Mucosa of descending colon (tissue), 3 donors: ENCODE data around the gene PER2. TPM values are rescaled to one million over a fixed set of nuclear protein-coding genes. Genes with fewer than 3 reads are reported as not detected.
"Not testable (repeated sequence)": the region's sequence is repeated elsewhere in the genome, so short reads cannot be mapped to it uniquely, and the experiment has no call there.

Experiments
- ATAC-seq: fragments of 200-7000 bp; cut with Tn5 transposase; one replicate; pipeline ENCODE4 v1.9.1; 2020; ENCODE audit warnings: mild to moderate bottlenecking, moderate library complexity
- DNase-seq, 3 donors: peaks; one replicate each; pipeline ENCODE4 v3.0.0-alpha.2; 2020
- H3K36me3 ChIP-seq: fragments of 200-600 bp; one replicate; pipeline ENCODE4 v1.8.0; 2021; ENCODE audit warnings: low read depth, mild to moderate bottlenecking
- H3K4me1 ChIP-seq: fragments of 200-600 bp; one replicate; pipeline ENCODE4 v1.8.0; 2021; ENCODE audit warnings: low read depth, mild to moderate bottlenecking
- H3K4me3 ChIP-seq: fragments of 200-600 bp; one replicate; pipeline ENCODE4 v1.8.0; 2021; ENCODE audit warnings: mild to moderate bottlenecking
- H3K9me3 ChIP-seq: fragments of 200-600 bp; one replicate; pipeline ENCODE4 v1.8.0; 2021; ENCODE audit warnings: mild to moderate bottlenecking
- intact Hi-C, 2 donors: fragments of 100-400 bp; cut with DNase I in 1 of 2; cut with micrococcal nuclease in 1 of 2; formaldehyde crosslinking; loops; one replicate each; pipeline versions ENCODE4 v1.11.0 to v1.11.1; 2022; cut with DNase I, micrococcal nuclease
- total RNA-seq, 3 donors: library from RNA; stranded (reverse); fragmentation: NEBNext Ultra II Directional in 2 of 3; extraction: Animal tissue kit (Norgen Biotek cat#: 25700) in 2 of 3; gene quantifications; one replicate each; pipeline versions ENCODE4 v1.2.1 to v1.2.4, GENCODE V29; 2021 to 2023
- TF ChIP-seq, protein P1 (sequence below): fragments of 200-600 bp; IDR thresholded peaks from one replicate; pipeline ENCODE4 v1.8.0; 2022; ENCODE audit warnings: antibody characterized with exemption, mild to moderate bottlenecking
- donor health status: DM: no; HTN: no; CAD: no; lungs with moderate emphysema.
- donor health status: DM: no; HTN: no; CAD: no.
- donor health status: DM: no; HTN: yes; CAD: no.

The PER2 gene
- total RNA-seq, 3 donors from 2014 or later: 22.6 to 26.8 (median 22.6) TPM

DNA sequence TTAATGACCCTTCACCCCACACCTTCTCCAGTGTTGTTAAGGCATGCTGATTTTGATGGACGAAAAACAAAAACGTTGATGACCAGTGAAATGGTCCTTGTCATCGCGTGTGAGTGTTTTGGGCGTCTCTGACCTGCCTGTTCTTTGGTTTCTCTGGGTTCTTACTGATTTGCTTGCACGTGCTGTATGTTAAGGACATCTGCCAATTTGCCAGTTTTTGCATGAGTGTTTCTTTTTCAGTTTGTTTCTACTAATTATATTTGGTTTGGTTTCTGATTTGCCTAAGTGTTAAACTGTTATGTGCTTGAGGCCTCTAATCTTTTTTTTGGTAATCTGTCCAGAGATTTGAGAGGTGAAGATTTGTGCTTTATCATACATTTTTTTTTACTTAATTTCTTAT lies 46.5 kb upstream of the PER2 start:
- DNase-seq (no peak), ATAC-seq (no peak)
- H3K4me3 ChIP-seq: no peak overlapping the region
- no peaks in the 10 kb centered on the region for H3K4me1 ChIP-seq
- intact Hi-C loops: loop anchor here in 1 of 2 donors (10.0 kb wide), 1 partner anchor 80 kb away; no protein-coding TSS in a partner anchor
- no peaks in the 10 kb centered on the region for H3K36me3 ChIP-seq
- no peaks in the 10 kb centered on the region for H3K9me3 ChIP-seq
- TF ChIP-seq, protein P1, sequence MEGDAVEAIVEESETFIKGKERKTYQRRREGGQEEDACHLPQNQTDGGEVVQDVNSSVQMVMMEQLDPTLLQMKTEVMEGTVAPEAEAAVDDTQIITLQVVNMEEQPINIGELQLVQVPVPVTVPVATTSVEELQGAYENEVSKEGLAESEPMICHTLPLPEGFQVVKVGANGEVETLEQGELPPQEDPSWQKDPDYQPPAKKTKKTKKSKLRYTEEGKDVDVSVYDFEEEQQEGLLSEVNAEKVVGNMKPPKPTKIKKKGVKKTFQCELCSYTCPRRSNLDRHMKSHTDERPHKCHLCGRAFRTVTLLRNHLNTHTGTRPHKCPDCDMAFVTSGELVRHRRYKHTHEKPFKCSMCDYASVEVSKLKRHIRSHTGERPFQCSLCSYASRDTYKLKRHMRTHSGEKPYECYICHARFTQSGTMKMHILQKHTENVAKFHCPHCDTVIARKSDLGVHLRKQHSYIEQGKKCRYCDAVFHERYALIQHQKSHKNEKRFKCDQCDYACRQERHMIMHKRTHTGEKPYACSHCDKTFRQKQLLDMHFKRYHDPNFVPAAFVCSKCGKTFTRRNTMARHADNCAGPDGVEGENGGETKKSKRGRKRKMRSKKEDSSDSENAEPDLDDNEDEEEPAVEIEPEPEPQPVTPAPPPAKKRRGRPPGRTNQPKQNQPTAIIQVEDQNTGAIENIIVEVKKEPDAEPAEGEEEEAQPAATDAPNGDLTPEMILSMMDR: no peak

DNA sequence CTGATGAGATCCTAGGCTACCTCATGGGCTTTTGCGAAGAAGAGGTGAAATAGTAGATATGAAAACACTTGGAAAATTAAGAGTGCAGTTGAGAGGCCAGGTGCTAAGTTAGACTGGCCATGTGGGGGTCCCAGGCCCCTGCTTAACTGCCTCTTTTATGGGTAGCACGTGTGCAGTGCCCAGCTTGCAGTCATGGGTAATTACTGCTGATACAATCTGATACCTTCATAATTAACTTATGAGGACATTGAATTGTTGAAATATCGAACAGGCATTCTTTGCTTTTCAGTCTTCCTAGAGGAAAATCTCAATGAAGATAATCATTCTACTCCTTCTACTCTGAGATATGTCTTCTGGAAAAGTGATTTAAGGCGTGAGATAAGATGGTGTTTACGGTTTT lies 43.5 kb upstream of the PER2 start:
- DNase-seq (no peak), ATAC-seq (no peak)
- intact Hi-C loops: loop anchor here in 1 of 2 donors (10.0 kb wide), 1 partner anchor 77 kb away; no protein-coding TSS in a partner anchor
- TF ChIP-seq, protein P1: no peak
- H3K4me1 ChIP-seq: no peaks in the 10 kb centered on the region
- no peaks in the 10 kb centered on the region for H3K9me3 ChIP-seq
- no peaks in the 10 kb centered on the region for H3K36me3 ChIP-seq
- no peak overlapping the region for H3K4me3 ChIP-seq

DNA sequence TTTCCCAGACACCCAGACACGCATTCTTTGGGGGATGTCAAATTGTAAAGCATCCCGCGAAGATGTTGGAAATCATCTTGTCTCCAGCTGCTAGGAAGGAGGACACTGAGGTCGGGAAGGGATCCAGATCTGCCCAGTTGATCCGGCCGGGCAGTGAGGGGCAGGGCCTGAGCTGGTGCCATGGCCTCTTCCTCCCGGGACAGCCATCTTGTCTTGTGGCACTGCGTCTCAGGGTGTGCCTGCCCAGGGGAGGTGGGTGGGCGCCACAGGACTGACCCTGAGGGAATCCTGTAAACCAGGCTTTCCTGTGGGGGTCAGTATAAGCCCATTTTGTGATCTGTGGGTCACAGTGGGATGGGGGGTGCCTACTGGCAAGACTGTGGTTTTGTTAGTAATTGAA lies 42.0 kb upstream of the PER2 start:
- TF ChIP-seq, protein P1: no peak
- Histone ChIP-seq H3K4me1 (no peaks in the 10 kb centered on the region), H3K4me3 (no peak overlapping the region), H3K9me3 (no peaks in the 10 kb centered on the region), H3K36me3 (no peaks in the 10 kb centered on the region)
- ATAC-seq (no peak), DNase-seq (no peak)
- intact Hi-C loops: loop anchor here in 1 of 2 donors (10.0 kb wide), 1 partner anchor 76 kb away; no protein-coding TSS in a partner anchor

DNA sequence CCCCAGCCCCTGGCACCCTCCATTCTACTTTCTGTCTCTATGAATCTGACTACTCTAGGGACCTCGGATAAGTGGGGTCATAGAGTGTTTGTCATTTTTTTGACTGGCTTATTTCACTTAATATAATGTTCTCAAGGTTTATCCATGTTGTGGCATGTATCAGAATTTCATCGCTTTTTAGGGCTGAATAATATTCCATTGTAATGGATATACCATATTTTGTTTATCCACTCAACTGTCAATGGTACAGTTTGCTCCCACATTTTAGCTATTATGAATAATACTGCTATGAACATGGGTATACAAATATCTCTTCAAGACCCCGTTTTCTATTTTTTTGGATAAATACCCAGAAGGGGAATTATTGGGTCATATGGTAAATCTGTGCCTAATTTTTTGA lies 39.3 kb upstream of the PER2 start:
- intact Hi-C loops: no loop called here
- Histone ChIP-seq H3K4me1 (no peaks in the 10 kb centered on the region), H3K36me3 (no peaks in the 10 kb centered on the region), H3K9me3 (no peaks in the 10 kb centered on the region), H3K4me3 (no peak overlapping the region)
- TF ChIP-seq, protein P1: no peak
- no peak for DNase-seq
- no peak for ATAC-seq

DNA sequence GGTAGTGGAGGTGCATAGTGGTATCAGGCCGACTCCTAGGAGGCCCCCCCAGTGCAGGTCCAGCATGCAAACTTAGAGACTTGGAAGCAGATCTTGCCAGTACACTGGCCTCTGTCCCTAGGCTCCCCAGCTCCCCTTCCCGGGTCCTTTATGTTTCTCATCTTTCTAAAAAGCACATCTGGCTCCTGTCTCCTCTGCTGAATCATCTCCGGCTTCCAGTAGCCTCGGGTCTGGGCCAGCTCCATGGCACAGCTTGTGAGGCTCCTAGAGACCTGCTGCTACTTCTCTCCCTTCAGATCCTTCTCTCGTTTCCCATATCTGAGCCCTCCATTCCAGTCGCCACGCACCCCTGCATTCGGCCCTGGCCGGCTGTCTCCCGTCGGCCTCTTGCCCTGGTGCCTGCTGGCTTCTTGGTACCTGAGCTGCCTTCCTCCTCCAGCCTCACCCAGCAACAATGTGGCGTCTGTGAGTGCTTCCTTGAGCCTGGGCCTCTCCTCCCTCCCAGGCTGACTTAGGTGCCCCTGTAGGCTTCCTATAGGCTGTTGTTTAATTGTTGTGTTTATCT lies 38.5 kb upstream of the PER2 start:
- H3K9me3 ChIP-seq: no peaks in the 10 kb centered on the region
- no peaks in the 10 kb centered on the region for H3K4me1 ChIP-seq
- no peaks in the 10 kb centered on the region for H3K36me3 ChIP-seq
- TF ChIP-seq, protein P1: no peak
- H3K4me3 ChIP-seq: no peak overlapping the region
- intact Hi-C loops: no loop called here
- DNase-seq (no peak), ATAC-seq (no peak)

DNA sequence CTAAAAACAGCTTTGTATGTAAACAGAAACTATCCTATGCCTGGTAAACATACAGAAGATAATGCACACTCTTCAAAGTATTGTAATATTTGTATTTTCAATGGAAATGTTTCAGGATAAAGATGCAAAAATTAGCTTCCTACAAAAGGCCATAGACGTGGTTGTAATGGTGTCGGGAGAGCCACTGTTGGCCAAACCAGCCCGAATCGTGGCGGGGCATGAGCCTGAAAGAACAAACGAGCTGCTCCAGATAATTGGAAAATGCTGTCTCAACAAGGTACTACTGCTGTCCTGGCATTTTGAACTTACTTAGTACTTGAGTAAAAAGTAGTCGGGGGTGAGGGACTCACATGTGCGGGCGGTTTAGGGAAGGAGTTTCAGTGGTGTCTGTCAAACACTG lies 37.3 kb upstream of the PER2 start:
- peaks cover 8% of the 10 kb centered on the region for H3K4me1 ChIP-seq
- DNase-seq (no peak), ATAC-seq (no peak)
- TF ChIP-seq, protein P1: no peak
- H3K9me3 ChIP-seq: no peaks in the 10 kb centered on the region
- intact Hi-C loops: no loop called here
- no peak overlapping the region for H3K4me3 ChIP-seq
- H3K36me3 ChIP-seq: no peaks in the 10 kb centered on the region

DNA sequence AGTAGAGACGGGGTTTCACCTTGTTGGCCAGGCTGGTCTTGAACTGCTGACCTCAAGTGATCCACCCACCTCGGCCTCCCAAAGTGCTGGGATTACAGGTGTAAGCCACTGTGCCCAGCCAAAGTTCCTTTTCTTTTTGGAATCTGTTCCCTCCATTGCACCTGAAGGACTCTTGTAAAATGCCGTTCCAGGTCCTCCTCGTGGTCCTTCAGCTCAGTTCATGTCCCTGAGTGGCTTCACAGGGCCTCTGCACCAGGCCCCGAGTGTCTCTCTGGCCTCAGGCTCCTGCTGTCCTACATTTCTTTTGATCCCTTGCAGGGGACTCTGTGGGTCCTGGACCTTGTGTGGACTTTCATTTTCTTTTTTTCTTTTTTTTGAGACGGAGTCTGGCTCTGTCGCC lies 35.8 kb upstream of the PER2 start:
- ATAC-seq, DNase-seq, intact Hi-C loops, H3K9me3 ChIP-seq, H3K36me3 ChIP-seq, H3K4me3 ChIP-seq, H3K4me1 ChIP-seq: not testable (repeated sequence)
